HPDE6-E6E7 (cell line): ENCODE results near the gene PRKN.

Experiments
- DNase-seq: peaks from one replicate; pipeline ENCODE4 v3.0.0; 2011; ENCODE audit warnings: missing footprints; ENCODE audit errors: extremely low spot score

PRKN gene

DNA sequence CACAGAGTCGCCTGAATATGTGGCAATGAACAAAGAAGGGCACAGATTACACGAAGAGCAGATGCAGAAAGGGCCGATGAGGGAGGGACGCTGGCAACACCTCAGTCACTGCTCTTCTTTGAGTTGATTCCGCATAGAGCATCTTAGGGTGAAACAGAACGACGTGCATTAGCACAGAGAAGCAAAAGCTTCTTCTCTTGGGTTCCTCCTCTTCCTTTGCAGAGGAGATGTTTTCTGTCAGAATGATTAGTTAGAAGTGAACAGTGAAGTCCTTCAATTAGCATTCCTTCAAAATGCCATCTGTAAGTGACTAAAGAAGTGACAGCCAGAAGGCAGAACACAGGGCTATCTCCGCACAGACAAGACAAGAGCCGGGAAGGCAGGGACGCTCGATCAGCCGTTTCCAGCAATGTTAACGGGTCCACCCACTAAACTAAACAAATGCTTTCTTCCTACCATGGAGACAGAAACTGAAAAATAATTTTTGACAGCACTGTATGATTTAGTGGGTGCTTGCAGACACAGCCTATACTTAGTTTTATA is 1233.9 kb downstream of the PRKN start:
- no peak for DNase-seq

DNA sequence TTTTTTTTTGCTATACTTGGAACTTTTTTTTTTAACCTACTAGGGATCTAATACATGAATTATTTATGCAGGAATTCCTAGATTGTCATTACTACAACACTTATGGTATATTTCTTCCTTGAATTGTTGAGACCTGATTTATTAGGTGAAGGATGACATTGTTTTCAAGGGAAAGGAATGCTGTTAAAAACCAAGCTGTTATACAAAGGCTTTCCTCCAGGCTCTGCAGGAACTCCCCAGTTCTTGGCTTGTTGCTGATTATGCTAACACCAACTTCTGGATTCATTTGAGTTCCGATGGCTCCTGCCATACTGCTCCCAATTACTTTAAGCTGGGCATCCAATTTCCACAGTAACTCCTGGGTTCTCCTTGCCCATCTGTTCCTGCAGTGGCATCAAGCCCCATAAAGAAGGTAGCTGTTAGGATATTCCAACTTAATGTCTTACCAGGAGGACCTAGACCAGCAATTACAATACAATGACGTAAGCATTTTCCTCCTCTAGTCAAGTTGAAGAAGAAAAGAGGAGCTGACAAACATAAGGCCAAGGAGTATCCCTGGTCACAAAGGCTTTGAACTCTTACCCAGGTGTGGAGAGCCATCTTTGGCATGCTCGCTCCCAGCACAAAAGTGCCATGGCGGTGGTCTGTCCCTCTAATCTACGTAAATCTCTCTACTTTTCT is 1237.8 kb downstream of the PRKN start:
- no peak for DNase-seq

DNA sequence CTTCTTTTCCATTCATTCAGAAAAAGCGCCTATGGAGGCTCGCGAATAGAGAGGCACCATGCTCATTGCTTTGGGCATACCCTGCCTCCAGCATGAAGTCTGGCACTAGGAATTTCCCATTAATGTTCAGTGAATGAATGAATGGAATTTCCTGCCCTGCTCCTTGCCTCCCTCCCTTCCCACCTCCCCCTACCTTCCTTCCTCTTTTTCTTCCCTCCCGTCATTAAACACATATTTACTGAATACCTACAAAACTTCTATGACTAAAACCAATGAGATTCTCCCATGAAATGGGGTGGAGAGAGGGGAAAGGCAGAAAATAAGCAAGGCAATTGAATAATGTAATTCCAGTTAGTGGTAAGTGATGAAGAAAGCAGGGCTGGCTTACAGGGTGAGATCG is 1239.9 kb downstream of the PRKN start:
- no peak for DNase-seq

DNA sequence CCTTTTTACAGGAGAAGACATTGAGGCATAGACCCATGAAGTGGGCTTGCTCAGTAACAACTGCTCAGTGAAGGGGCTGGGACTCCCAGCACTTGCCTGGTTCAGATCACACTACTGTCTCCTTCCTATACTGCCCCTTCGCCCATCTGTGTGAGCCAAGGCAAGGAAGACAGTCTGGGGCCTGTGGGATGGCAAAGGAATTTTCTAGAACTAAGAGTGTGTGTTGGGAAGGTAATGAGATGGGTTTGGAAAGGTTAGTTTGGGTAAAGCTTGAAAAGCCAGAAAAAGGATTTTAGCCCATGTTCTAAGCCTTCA is 1240.4 kb downstream of the PRKN start:
- DNase-seq: no peak

DNA sequence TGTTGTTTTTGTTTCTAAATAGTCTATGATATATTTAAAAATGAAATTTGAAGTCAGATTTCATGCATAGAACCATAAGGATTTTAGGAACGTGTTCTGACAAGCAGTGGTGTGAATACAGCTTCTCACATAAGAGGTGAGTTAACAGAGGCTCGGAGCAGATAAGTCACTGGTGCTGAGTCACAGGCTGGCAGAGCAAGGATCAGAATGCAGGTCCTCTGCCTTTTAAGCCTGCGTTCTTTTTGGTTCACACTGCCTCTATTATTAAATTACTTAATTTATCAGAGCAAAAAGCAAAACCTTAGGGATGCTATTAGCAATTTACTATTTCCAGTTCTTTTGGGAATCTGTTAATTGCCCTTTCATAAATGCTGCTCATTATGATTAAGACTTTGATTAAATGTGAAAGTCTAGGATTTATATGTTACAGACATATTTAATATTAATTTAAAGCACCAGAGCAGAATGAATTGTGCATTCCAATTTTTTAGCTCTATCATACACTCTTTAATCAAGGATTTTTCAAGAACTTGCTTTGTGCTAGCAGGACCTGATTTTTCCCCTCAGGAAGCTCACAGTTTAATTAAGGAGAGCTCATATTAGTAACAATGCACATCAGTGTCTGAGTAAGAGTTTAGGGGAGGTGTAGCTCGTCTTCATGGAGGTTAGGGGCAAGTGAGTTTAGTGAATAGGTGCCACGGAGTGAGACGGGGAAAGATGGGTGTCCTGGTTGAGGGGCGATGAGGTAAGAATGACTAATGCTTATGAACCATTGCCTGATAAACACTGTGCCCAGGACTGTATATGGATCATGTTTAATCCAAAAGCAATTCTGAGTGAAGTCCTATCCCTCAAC is 1241.0 kb downstream of the PRKN start:
- peak; percentile 83 for DNase-seq

DNA sequence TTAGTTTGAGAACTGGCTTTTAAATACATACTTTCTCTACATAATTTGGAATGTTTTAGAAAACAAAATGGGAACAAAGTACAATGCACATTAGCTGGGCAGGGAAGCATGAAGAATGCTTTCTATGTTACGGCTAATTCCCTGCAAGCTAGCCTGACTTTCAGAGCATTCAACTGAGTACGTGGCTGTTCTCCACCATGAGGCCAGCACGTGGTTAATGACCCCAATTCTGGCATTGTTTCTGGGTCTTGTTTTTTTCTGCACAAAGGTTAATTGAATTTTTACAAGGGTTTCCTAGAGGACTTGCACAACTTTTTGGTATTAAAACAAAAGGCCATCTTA is 1245.1 kb downstream of the PRKN start:
- DNase-seq: no peak

DNA sequence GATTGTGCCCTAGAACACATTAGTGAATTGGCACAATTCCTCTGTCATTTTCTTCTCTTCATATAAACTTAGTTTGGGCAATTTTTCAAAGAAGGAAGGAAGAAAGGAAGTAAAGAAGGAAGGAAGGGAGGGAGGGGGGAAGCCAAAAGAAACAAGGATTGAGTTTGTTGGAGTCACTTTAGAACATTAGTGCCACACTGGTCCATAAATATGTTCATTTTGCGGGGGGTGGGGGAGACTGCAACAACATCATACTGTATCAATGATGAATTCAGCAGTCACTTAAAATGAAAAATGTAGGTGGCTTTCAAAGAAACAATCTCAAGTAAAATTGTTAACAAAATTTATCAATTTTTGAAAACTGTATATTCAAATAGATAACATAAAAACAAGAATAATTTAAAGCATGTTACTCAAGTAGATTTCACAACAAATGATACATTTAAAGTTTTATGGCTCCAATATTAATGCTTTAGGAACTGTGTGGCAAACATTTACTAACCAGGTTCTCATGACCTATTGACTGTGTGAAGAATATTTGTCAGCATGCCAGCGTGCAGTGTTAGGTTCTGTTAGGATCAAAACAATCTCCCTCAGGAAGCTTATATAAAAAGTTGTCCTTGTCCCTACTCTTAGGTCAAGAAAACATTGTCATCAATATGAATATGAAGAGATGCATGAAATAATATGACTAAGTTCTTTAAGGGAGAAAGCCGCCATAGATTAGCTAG is 1245.6 kb downstream of the PRKN start:
- DNase-seq: no peak

DNA sequence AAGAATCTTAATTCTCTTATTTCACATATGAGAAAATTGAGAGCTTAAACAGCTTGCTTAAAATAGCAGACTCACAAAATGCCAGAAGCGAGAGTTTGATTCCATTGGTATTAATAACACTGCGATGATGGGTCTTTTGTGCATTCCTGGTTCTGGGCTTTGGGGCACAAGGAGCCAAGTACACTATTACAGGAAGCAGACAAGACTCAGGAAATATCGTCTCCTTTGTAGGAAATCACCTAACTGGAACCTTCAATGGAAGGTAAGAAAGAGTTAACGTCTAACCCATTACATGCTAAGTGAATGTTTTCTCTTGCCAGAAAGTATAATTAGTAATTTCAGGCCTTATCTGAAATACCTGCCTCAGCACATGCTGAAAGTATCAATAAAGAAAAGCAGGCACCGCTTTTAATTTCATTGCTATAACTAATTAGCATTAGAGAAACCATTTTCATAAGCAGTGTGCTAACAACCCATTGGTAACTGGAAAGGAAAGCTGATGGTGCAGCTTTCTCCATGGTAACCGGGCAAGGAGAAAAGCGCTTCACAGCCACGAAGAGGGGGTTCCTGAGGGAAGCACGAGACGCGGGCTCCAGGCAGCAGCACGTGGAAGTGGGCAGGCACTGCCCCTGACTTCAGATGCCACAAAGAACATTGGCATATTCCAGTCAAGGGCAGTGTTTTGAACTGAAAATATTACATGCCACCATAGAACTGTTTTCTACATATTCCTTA is 1247.0 kb downstream of the PRKN start:
- no peak for DNase-seq

DNA sequence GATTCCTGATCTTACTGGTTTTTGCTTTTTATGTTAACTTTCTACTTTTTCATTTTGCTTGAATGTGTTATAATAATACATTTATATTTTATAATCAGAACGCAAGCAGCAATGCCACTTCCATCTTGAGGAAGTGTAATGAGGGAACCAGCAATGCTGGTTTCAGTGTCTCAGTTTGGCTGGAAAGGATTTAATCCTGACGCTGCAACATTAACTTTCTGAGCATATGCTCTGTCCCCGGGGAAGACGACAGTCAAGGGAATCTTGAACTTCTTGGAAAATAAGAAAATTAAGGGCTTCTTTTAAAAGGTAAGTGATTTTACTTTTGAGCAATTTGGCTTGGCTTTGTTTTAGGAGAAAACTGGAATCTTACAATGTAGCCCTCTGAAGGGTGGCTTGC is 1248.2 kb downstream of the PRKN start:
- DNase-seq: no peak

DNA sequence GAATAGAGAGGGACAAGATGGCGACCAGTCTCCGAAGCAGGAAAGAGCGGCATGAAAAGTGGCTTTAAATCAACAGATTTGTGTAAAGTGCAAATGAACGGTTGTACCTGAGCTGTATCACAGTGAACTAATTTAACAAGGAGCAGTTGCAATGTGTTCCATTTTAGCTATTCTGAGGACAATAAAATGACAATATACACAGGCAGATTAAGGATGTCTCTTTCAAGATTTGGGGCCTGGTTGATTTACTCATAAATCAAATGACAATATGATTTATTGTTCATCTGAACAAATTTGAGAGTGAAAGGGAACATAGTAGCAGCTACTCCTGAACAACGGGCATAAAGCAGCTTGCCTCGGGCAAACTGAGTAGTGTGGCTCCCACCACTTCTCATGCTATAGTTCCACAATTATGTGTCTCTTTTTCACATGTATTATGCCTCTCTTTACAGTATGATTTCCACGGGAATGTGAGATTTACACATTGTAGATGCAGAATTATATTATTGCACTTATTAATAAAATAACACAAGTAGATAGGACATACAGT is 1249.6 kb downstream of the PRKN start:
- no peak for DNase-seq

DNA sequence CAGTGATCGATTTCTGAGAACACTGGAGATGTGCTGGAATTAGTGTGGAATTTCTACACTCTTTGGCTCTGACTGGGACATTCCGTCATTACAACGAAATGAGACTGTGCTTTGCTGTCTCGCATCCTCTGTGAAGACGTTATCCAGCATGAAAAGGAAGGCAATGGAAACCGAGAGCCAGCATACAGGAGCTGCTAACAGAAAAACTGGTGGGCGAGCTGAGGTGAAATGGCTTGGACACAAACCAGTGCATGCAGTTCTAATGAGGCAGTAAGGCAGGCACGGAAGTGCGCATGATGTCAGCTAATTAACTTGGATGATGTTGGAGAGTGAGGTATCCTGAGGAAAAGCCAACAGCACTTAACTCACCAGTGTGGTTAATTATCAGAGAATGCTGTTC is 1250.9 kb downstream of the PRKN start:
- DNase-seq: no peak

DNA sequence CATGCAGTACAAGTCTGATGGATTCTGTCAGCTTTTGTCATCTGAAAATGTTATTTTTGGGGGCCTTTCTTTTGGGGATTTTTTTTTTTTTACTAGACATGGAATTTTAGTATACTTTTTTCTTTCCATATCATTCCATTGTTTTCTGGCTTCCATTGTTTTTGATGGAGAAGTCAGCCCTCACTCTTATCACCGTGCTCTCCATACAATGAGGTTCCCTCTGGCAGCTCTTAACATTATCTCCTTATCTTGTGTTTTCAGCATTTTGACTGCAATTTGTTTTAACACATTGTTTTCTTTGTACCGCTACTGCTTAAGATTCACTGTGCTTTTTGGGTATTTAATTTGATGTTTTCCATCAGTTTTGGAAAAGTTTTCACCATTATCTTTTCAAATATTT is 1262.2 kb downstream of the PRKN start:
- DNase-seq: no peak

DNA sequence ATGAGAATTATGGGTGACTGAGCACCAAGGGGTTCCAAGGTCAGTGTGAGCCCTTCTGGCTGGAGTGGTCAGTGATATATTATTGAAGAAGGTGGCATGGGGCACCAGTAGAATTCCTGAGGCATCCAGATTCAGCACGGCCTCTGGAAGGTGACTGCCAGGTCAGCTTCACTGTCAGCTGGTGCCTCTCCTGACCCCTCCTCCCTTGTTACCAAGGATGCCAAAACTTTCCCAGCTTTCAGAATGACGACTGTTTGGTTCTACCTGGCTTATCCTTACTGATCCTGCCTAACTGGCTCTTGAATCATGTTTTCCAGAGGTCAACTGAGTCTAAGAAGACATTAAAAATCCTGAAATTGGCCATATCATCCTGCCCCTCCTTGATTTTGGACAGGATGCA is 1264.5 kb downstream of the PRKN start:
- no peak for DNase-seq

DNA sequence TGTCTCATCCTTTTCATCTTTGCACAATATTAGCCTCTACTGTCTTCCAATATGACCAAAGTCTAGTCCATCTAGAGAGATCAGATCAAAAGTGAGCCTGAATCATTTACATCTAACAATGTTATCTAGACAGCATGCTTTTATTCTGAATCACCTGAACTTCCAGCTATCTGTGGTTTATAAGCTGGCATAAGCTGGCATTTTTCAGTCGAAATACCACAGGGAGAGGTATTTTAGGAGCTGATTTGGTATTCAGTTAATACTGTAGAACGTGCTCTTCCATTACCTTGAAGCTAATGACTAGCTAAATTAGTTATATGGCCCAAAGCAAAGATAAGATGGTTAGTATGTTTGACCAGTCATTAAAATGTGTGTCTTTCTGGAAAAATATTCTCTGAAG is 1265.4 kb downstream of the PRKN start:
- DNase-seq: peak; percentile 7

DNA sequence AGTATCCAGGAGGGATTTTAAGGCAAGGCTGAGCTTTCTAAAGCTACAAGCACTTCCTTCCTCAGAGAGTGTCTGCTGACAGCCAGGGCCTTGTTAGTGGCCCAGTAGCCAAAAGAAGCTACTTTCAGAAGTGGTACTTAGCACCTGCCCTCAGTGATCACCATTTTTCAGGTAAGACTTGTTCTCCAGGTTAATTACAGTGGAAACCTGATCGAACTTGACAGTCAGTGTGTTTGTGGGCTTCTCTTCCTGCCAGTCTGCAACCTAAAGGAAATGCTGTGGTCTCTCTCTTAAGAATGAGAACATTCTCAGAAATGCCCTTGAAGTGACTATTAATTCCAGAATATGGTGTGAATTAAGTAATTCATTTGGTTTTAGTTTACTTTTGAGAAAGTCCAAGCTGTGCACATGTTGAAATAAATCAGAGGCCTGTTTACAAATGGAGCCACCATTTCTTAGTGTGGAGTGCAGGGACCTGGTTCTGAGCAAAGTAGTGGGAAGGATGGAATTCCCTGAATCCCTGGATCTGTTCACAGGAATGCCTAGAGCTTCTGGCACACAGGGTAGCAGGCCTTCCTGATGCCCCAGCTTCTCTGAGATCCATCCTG is 1268.5 kb downstream of the PRKN start:
- DNase-seq: no peak

DNA sequence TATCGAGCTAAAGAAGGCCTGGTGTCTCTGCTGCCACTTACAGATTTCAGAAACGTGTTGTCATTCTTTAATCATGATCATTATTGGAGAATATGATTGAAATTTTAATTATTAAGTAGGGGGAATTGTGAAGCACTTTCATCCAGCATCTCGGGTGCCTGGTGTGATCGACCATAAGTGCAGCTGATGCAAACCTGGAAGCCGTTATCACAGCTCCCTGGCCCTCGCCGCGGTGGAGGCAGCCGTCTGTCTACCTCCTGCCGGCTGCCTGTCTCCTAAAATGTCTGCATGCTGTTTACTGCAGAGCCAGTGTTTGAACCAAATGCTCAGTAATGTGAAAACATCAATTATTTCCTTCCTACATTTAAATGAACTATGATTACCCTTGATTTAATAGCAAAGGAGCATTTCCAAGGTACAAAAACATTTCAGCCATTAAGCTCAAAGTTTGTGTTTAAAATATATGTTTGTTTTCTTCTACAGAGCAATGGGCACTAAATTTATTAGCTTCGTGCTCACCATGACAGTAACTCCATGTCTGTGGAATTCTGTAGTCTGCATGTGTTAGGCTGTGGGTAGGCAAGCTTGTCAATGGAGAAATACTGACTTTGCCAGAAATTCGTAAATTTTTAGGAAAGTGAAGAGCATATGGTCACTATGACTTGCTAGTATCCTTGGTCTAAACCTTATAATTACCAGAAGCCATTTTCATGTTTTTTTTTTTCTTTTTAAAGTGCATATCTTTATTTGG is 1269.2 kb downstream of the PRKN start:
- DNase-seq: no peak

DNA sequence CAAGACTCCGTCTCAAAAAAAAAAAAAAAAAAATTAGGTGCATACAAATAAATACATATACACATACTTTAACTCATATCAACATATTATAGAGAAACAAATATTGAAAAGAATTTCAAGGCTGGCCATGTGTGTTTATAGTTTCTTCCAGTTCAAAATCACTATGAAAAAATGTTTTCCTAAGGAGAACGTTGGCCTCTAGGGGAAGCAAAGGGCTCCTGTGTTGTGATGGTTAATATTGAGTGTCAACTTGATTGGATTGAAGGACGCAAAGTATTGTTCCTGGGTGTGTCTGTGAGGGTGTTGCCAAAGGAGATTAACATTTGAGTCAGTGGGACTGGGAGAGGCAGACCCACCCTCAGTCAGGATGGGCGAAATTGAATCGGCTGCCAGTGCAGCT is 1271.7 kb downstream of the PRKN start:
- no peak for DNase-seq

DNA sequence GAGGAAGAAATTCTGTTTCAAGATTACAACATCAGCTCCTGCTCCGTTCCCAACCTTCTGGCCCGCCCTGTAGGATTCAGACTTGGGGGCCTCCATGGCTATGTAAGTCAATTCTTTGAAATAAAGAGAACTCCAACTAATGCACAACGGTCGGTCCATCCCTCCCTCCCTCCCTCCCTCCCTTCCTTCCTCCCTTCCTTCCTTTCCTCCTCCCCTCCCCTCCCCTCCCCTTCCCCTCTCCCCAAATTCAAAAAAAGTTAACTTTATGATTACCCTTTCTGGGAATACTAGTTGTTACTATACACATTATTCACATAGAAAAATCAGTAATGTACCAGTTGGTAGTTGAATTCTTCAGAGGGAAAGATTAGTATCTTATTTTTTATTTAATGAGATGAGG is 1274.0 kb downstream of the PRKN start:
- DNase-seq: no peak

DNA sequence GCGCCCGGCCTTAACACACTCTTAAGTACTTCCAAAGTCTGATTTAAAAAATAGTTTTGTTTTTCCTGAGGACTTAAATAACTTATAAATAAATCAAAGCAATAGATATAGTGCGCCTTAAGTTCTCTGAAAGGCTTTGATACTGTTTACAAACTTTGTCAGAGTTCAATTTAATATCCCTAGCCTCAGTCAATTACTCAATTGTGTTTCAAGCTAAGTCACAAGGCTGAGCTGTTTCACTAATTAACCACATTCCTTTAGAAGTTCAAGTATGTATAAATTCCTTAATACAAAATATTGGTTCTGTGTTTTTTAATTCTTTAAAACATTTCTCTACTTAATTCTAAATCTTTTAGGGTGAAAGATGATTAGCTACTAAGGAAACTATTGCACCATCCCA is 1275.3 kb downstream of the PRKN start:
- DNase-seq: no peak

DNA sequence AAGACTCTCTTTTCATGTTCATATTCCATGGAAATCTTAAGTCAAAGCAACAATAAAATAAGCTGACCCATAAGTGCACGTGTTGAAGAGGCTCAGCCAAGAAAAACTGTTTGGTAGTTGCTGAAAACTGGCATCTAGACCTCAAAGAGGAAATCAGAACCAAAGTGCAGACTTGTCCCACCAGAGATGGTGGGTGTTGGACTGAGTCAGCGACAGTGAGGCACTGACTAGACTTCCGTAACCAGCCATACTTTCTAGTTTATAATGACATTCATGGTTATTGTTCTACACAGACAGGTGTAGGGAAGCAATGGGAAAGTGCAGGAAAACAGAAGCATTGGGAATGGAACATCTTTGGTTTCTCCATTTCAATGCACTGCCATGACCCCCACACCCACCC is 1278.0 kb downstream of the PRKN start:
- DNase-seq: no peak

DNA sequence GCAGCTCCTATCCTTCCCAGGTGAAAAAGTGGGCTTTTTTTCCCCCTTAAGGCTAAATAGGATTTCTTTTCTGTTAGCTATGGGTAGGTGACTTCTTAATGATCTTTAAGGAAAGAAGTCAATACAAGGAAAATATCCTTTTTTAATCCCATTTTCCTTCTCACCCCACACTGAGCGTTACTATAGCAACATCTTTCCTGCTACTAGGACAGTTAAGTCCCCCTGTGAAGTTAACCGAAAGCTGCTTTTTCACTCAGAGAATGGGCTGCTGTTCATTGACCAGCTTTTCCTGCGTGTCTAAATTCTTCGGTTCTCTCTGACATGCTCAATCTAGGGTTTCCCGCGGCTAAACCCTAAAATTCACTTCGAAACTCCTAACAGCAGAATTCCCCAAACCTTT is 1280.6 kb downstream of the PRKN start:
- DNase-seq: no peak
